Jurkat, Clone E6-1 (cell line): ENCODE measurements around the gene MRPL45. TPM values are rescaled to one million over a fixed set of nuclear protein-coding genes. Genes with fewer than 3 reads are reported as not detected.
"Not testable (repeated sequence)": the region's sequence is repeated elsewhere in the genome, so short reads cannot be mapped to it uniquely, and the experiment has no call there.

Experiments used
- DNase-seq: peaks from one replicate; pipeline ENCODE4 v3.0.0-alpha.2; 2011; ENCODE audit warnings: low read depth, low spot score
- H3K4me3 ChIP-seq: 2 replicates; pipeline ENCODE4 v1.5.1; 2011; ENCODE audit warnings: mild to moderate bottlenecking, low read length, control low read depth, moderate library complexity
- polyA plus RNA-seq: library from polyadenylated mRNA; unstranded; fragments of >200 nt; gene quantifications from one replicate; pipeline ENCODE4 v1.2.1, GENCODE V29; 2012; ENCODE audit warnings: missing spikeins; ENCODE audit not compliant: insufficient read length, insufficient read depth

MRPL45 gene
- polyA plus RNA-seq, result 59.8 TPM

GRCh38 chr17:38296834-38297517, at the start of gene MRPL45:
Gene MRPL45, plus strand, starts transcription at chr17:38297168. Its CDS starts 16 bp downstream, at chr17:38297184.
- DNase-seq, result peak; percentile 96
- peak within 1 kb of the TSS; percentile 63 for H3K4me3 ChIP-seq

GRCh38 chr17:38253191-38253590, 43.8 kb upstream of the MRPL45 start:
- DNase-seq, H3K4me3 ChIP-seq: not testable (repeated sequence)

- H3K4me3 ChIP-seq, DNase-seq: not testable (repeated sequence)
Measured at GRCh38 chr17:38254357-38254756, 42.6 kb upstream of the MRPL45 start.

- peak overlapping the region; percentile 41 for H3K4me3 ChIP-seq
- DNase-seq, result peak; percentile 78
Measured at GRCh38 chr17:38257013-38257621, 39.9 kb upstream of the MRPL45 start.

GRCh38 chr17:38265974-38266506, 30.9 kb upstream of the MRPL45 start:
- not testable (repeated sequence) for DNase-seq

GRCh38 chr17:38266571-38266970, 30.4 kb upstream of the MRPL45 start:
- not testable (repeated sequence) for DNase-seq, H3K4me3 ChIP-seq

More at GRCh38 chr17:38265974-38266506, 30.9 kb upstream of the MRPL45 start:
- not testable (repeated sequence) for H3K4me3 ChIP-seq

GRCh38 chr17:38268138-38268537, 28.8 kb upstream of the MRPL45 start:
- H3K4me3 ChIP-seq, DNase-seq: not testable (repeated sequence)

GRCh38 chr17:38269045-38269444, 27.9 kb upstream of the MRPL45 start:
- DNase-seq, H3K4me3 ChIP-seq: not testable (repeated sequence)

- H3K4me3 ChIP-seq, result not testable (repeated sequence)
Measured at GRCh38 chr17:38269552-38269951, 27.4 kb upstream of the MRPL45 start.

GRCh38 chr17:38285994-38286393, 11.0 kb upstream of the MRPL45 start:
- DNase-seq, H3K4me3 ChIP-seq: not testable (repeated sequence)

More at GRCh38 chr17:38269552-38269951, 27.4 kb upstream of the MRPL45 start:
- not testable (repeated sequence) for DNase-seq

- peak; percentile 16 for DNase-seq
- H3K4me3 ChIP-seq, result not testable (repeated sequence)
Measured at GRCh38 chr17:38286501-38287091, 10.4 kb upstream of the MRPL45 start.

- not testable (repeated sequence) for H3K4me3 ChIP-seq, DNase-seq
Measured at GRCh38 chr17:38288217-38288827, 8.6 kb upstream of the MRPL45 start.

GRCh38 chr17:38289760-38290159, 7.2 kb upstream of the MRPL45 start:
- DNase-seq, H3K4me3 ChIP-seq: not testable (repeated sequence)

- not testable (repeated sequence) for H3K4me3 ChIP-seq, DNase-seq
Measured at GRCh38 chr17:38295602-38296365, 1.2 kb upstream of the MRPL45 start.

- no peak overlapping the region for H3K4me3 ChIP-seq
- DNase-seq, result no peak
Measured at GRCh38 chr17:38315497-38315896, 18.5 kb downstream of the MRPL45 start.

- no peak overlapping the region for H3K4me3 ChIP-seq
- no peak for DNase-seq
Measured at GRCh38 chr17:38317081-38317480, 20.1 kb downstream of the MRPL45 start.

GRCh38 chr17:38320482-38320881, 23.5 kb downstream of the MRPL45 start:
- no peak overlapping the region for H3K4me3 ChIP-seq
- no peak for DNase-seq

- peak; percentile 58 for DNase-seq
Measured at GRCh38 chr17:38322156-38322779, 25.3 kb downstream of the MRPL45 start.

More at GRCh38 chr17:38322156-38322779, 25.3 kb downstream of the MRPL45 start:
- no peak overlapping the region for H3K4me3 ChIP-seq
